Stimulated activated naive CD8-positive, alpha-beta T cell treated with anti-CD3 and anti-CD28 coated beads, Interleukin-15, Interleukin-2, amounts not matched to agents 100 ng/mL and 50 ng/mL, for 24 hours (primary cell): ENCODE data around the gene ABCB4.

Experiments
- H3K27ac Mint-ChIP-seq: one replicate; pipeline ENCODE4 v1.8.0; 2021; ENCODE audit warnings: mild to moderate bottlenecking, mixed read lengths
- H3K27me3 Mint-ChIP-seq: one replicate; pipeline ENCODE4 v1.8.0; 2021; ENCODE audit warnings: mixed read lengths
- H3K36me3 Mint-ChIP-seq: one replicate; pipeline ENCODE4 v1.8.0; 2021; ENCODE audit warnings: low read depth, mixed read lengths
- H3K4me1 Mint-ChIP-seq: one replicate; pipeline ENCODE4 v1.8.0; 2021; ENCODE audit warnings: low read depth, mixed read lengths
- H3K4me3 Mint-ChIP-seq: one replicate; pipeline ENCODE4 v1.8.0; 2021; ENCODE audit warnings: mild to moderate bottlenecking, mixed read lengths
- H3K9me3 Mint-ChIP-seq: one replicate; pipeline ENCODE4 v1.8.0; 2021; ENCODE audit warnings: mixed read lengths

Gene ABCB4

GRCh38 chr7:87475359-87476178, at the start of gene ABCB4:
ABCB4 (minus strand) TSS chr7:87475680; CDS start chr7:87475465, 215 bp downstream.
- Mint-ChIP-seq H3K36me3 (no peaks in the 10 kb centered on the region), H3K4me1 (peaks cover 20% of the 10 kb centered on the region)

DNA sequence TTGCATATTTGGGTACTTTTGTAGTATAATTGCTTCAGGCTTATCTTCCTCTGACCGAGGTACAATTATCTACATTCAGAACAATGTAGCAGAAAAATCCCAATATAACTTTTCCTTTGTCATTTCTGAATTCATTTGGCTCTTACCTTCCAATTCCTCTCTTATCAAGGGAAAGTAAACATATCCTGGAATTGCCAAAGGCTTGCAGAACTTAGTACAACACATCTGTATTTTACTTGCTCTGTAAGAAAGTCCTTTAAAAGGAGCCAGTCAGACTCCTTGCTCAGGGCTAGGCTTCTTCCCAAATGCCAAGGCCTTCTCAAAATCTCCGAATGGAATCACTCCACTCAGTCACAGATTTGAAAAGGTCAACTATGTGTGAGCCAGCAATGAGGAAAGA, 43.3 kb upstream of the ABCB4 start:
- Mint-ChIP-seq H3K36me3 (peaks cover 21% of the 10 kb centered on the region), H3K4me1 (no peaks in the 10 kb centered on the region), H3K27ac (no peak overlapping the region), H3K27me3 (no peaks in the 10 kb centered on the region), H3K9me3 (no peaks in the 10 kb centered on the region), H3K4me3 (no peak overlapping the region)

More at GRCh38 chr7:87475359-87476178, at the start of gene ABCB4:
- H3K27me3 Mint-ChIP-seq, result peaks cover 45% of the 10 kb centered on the region
- peak within 1 kb of the TSS; percentile 67 for H3K27ac Mint-ChIP-seq
- peak within 1 kb of the TSS; percentile 73 for H3K4me3 Mint-ChIP-seq
- H3K9me3 Mint-ChIP-seq, result no peaks in the 10 kb centered on the region

DNA sequence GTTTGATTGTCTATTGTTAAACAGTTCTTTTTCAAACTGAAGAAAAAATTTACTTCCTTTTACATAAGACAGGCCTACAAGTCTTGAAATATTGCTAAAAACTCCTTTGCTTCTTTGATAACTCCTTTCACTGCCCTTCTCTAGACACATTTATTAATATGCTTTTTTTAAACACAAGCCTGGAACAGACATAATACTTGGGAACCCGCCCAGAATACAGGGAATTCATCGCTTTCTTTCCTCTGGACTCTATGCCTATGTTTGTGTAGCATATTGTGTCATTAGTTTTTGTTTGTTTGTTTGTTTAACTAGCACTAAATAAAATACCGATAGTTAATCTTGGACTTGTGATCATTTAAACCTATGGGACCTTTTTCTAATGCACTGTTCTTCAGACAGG, 42.4 kb upstream of the ABCB4 start:
- Mint-ChIP-seq H3K4me1 (no peaks in the 10 kb centered on the region), H3K27me3 (no peaks in the 10 kb centered on the region), H3K9me3 (no peaks in the 10 kb centered on the region), H3K36me3 (peaks cover 21% of the 10 kb centered on the region), H3K27ac (no peak overlapping the region), H3K4me3 (no peak overlapping the region)

- Mint-ChIP-seq H3K4me1 (no peaks in the 10 kb centered on the region), H3K27ac (no peak overlapping the region), H3K9me3 (no peaks in the 10 kb centered on the region), H3K4me3 (no peak overlapping the region), H3K36me3 (peaks cover 21% of the 10 kb centered on the region), H3K27me3 (no peaks in the 10 kb centered on the region)
These were observed 41.8 kb upstream of the ABCB4 start for GRCh38 chr7:87517136-87517815.

DNA sequence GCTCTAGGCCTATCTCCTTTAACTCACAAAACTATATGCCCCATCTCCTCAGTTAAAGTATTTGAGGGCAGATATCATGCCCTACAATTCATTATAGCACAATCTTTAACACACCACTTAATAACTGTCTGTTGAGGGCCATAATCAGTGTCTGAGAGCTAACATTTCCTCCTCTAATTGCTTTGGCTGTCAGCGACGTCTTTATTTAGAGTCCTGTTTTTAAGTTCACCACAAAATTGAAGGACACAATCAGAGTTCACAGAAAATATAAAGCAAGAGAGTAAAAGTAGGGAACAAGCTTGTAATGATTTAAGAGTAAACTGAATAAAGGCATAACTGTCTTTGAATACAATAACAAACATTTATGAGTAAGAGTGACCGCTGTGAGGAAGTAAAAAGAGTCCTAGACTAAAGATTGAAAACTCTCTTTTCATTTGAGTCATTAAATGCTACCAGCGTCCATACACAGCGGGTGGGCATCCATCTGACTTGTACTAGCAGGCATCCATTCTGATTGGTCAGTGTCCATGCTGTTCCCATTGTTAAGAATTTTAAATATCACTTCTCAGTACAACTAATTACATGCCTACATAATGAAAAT, 38.4 kb upstream of the ABCB4 start:
- no peaks in the 10 kb centered on the region for H3K27me3 Mint-ChIP-seq
- H3K36me3 Mint-ChIP-seq, result peaks cover 11% of the 10 kb centered on the region
- no peak overlapping the region for H3K27ac Mint-ChIP-seq
- H3K9me3 Mint-ChIP-seq, result no peaks in the 10 kb centered on the region
- H3K4me3 Mint-ChIP-seq, result no peak overlapping the region
- H3K4me1 Mint-ChIP-seq, result peaks cover 5% of the 10 kb centered on the region

DNA sequence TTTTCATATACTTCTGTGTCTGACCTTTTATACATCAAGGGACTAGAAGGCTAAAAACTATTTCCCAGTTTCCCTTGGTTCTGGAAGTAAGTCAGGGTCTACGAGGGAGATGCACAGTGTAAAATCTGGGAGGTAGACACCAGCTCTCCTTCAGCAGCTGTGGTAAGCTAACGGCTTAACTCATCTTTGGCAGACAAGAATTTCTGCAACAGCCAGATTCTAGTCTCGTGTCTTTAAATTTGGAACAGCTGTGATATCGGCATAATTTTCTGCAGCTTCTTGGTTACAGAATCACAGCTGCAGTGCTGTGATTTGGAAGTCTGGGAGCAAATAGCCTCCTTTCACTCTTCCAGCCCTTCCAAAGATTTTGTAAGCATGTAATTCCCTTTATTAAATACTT, 37.4 kb upstream of the ABCB4 start:
- Mint-ChIP-seq H3K27me3 (no peaks in the 10 kb centered on the region), H3K4me3 (no peak overlapping the region), H3K9me3 (no peaks in the 10 kb centered on the region), H3K4me1 (peaks cover 5% of the 10 kb centered on the region), H3K27ac (no peak overlapping the region), H3K36me3 (peaks cover 11% of the 10 kb centered on the region)

GRCh38 chr7:87511510-87511909, 36.0 kb upstream of the ABCB4 start:
- Mint-ChIP-seq H3K9me3 (no peaks in the 10 kb centered on the region), H3K27ac (no peak overlapping the region), H3K36me3 (peaks cover 11% of the 10 kb centered on the region), H3K4me1 (peaks cover 5% of the 10 kb centered on the region), H3K4me3 (no peak overlapping the region), H3K27me3 (no peaks in the 10 kb centered on the region)

DNA sequence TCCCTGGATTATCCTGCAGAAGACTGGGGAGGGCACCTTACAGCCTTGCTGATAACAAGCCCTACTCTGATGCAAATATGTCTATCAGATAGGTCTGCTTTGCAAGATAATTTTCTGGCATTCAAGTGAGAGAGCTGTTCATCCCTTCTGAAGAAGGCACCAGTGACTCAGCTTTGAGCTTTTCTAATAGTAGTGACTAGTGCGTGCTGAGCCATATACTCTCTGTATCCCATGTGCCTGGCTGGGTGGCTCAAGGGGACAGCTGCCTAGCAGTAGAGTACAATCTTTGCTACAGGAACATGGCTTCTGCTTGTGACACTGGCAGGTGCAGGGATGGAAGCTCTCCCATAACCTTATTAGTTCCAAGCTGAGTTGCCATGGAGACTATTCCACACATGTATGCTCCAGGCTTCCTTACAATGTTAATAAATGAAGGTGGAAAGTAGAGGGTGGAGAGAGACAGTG, 35.0 kb upstream of the ABCB4 start:
- H3K36me3 Mint-ChIP-seq, result peaks cover 11% of the 10 kb centered on the region
- H3K9me3 Mint-ChIP-seq, result no peaks in the 10 kb centered on the region
- no peak overlapping the region for H3K27ac Mint-ChIP-seq
- no peaks in the 10 kb centered on the region for H3K27me3 Mint-ChIP-seq
- peaks cover 9% of the 10 kb centered on the region for H3K4me1 Mint-ChIP-seq
- H3K4me3 Mint-ChIP-seq, result no peak overlapping the region

GRCh38 chr7:87507446-87507845, 32.0 kb upstream of the ABCB4 start:
- no peak overlapping the region for H3K27ac Mint-ChIP-seq
- H3K4me3 Mint-ChIP-seq, result no peak overlapping the region

GRCh38 chr7:87506246-87507180, 31.0 kb upstream of the ABCB4 start:
- Mint-ChIP-seq H3K9me3 (no peaks in the 10 kb centered on the region), H3K27ac (no peak overlapping the region), H3K4me1 (peaks cover 9% of the 10 kb centered on the region), H3K4me3 (no peak overlapping the region), H3K27me3 (no peaks in the 10 kb centered on the region), H3K36me3 (no peaks in the 10 kb centered on the region)

More at GRCh38 chr7:87507446-87507845, 32.0 kb upstream of the ABCB4 start:
- Mint-ChIP-seq H3K36me3 (no peaks in the 10 kb centered on the region), H3K4me1 (peaks cover 9% of the 10 kb centered on the region), H3K27me3 (no peaks in the 10 kb centered on the region), H3K9me3 (no peaks in the 10 kb centered on the region)

- Mint-ChIP-seq H3K36me3 (no peaks in the 10 kb centered on the region), H3K27ac (no peak overlapping the region), H3K4me3 (no peak overlapping the region), H3K4me1 (peaks cover 7% of the 10 kb centered on the region), H3K27me3 (no peaks in the 10 kb centered on the region), H3K9me3 (no peaks in the 10 kb centered on the region)
These were observed 30.2 kb upstream of the ABCB4 start for GRCh38 chr7:87505557-87506245.

DNA sequence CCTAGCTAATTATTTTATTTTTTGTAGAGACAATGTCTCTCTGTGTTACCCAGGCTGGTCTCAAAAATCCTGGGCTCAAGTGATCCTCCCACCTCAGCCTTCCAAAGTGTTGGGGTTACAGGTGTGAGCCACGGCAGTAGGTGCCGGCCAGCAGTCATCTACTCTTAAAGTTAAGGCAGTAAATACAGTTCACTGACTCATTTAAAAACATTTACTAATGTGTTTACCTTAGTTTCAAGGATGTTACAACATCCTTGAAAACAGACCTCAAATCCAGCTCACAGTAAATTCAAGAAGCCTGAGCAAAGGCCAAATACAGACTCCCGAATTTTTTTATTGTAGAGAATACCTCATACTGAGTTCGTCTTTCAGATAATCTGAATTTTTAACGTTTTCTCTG, 29.6 kb upstream of the ABCB4 start:
- H3K27me3 Mint-ChIP-seq, result no peaks in the 10 kb centered on the region
- peaks cover 4% of the 10 kb centered on the region for H3K4me1 Mint-ChIP-seq
- H3K9me3 Mint-ChIP-seq, result no peaks in the 10 kb centered on the region
- no peaks in the 10 kb centered on the region for H3K36me3 Mint-ChIP-seq
- no peak overlapping the region for H3K27ac Mint-ChIP-seq
- H3K4me3 Mint-ChIP-seq, result no peak overlapping the region

DNA sequence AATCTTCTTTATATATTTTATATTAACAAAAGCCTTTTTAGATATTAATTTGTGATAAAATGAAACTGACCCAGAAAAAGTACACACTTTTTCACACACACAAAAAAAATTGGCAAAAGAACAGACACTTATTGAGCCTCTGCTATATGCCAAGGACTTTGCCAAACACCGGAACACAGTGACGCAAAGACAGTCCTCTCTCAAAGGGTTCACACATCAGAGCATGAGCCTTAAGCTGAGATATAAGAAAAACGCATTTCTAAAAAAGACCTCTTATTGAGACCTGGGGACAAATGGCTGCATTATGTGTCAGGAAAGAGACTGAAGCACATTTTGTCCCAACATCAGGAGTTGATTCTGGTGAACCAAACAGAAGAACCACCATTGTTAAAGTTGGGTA, 24.0 kb upstream of the ABCB4 start:
- Mint-ChIP-seq H3K36me3 (no peaks in the 10 kb centered on the region), H3K27me3 (peaks cover 8% of the 10 kb centered on the region), H3K9me3 (no peaks in the 10 kb centered on the region), H3K4me3 (no peak overlapping the region), H3K27ac (no peak overlapping the region), H3K4me1 (peaks cover 7% of the 10 kb centered on the region)

- Mint-ChIP-seq H3K36me3 (no peaks in the 10 kb centered on the region), H3K9me3 (no peaks in the 10 kb centered on the region), H3K4me3 (no peak overlapping the region), H3K27me3 (peaks cover 13% of the 10 kb centered on the region), H3K4me1 (peaks cover 7% of the 10 kb centered on the region), H3K27ac (no peak overlapping the region)
These were observed 23.4 kb upstream of the ABCB4 start for GRCh38 chr7:87498893-87499292.
